Stimulated activated CD4-positive, alpha-beta T cell treated with anti-CD3 and anti-CD28 coated beads, TNF-alpha, amount 100 ng/mL, for 24 hours (primary cell): ENCODE results near the gene TMTC2.

ENCODE experiments used
- DNase-seq, 3 experiments: peaks; one replicate each; pipeline ENCODE4 v3.0.0-alpha.2; 2020; ENCODE audit warnings: low read depth in 3 of 3

The TMTC2 gene

GRCh38 chr12:83010169-83010804 is 323.6 kb downstream of the TMTC2 start:
- DNase-seq = no peak

GRCh38 chr12:83015390-83016217 is 328.9 kb downstream of the TMTC2 start:
- DNase-seq = no peak

GRCh38 chr12:83016218-83016835 is 329.6 kb downstream of the TMTC2 start:
- no peak for DNase-seq

GRCh38 chr12:83016991-83017390 is 330.3 kb downstream of the TMTC2 start:
- DNase-seq = no peak

- DNase-seq = no peak
Observed at GRCh38 chr12:83018088-83018487, 331.4 kb downstream of the TMTC2 start.

GRCh38 chr12:83027021-83027723 is 340.5 kb downstream of the TMTC2 start:
- DNase-seq = no peak

GRCh38 chr12:83031196-83031595 is 344.5 kb downstream of the TMTC2 start:
- no peak for DNase-seq

GRCh38 chr12:83036847-83037246 is 350.1 kb downstream of the TMTC2 start:
- no peak for DNase-seq

- DNase-seq = no peak
Observed at GRCh38 chr12:83039413-83039812, 352.7 kb downstream of the TMTC2 start.

GRCh38 chr12:83040339-83040738 is 353.6 kb downstream of the TMTC2 start:
- no peak for DNase-seq

GRCh38 chr12:83040991-83041390 is 354.3 kb downstream of the TMTC2 start:
- DNase-seq = no peak

- DNase-seq = no peak
Observed at GRCh38 chr12:83042441-83043200, 355.9 kb downstream of the TMTC2 start.

GRCh38 chr12:83044736-83045135 is 358.0 kb downstream of the TMTC2 start:
- no peak for DNase-seq

- DNase-seq = no peak
Observed at GRCh38 chr12:83046019-83046418, 359.3 kb downstream of the TMTC2 start.

- DNase-seq = no peak
Observed at GRCh38 chr12:83049306-83049705, 362.6 kb downstream of the TMTC2 start.

- no peak for DNase-seq
Observed at GRCh38 chr12:83052890-83053541, 366.3 kb downstream of the TMTC2 start.

- DNase-seq = no peak
Observed at GRCh38 chr12:83057436-83057835, 370.7 kb downstream of the TMTC2 start.

- DNase-seq = no peak
Observed at GRCh38 chr12:83059107-83059506, 372.4 kb downstream of the TMTC2 start.

- no peak for DNase-seq
Observed at GRCh38 chr12:83065562-83065961, 378.9 kb downstream of the TMTC2 start.

- no peak for DNase-seq
Observed at GRCh38 chr12:83067981-83068380, 381.3 kb downstream of the TMTC2 start.

GRCh38 chr12:83074358-83074894 is 387.7 kb downstream of the TMTC2 start:
- DNase-seq = no peak
